NB4 (cell line): Measurements from ENCODE around the gene NREP.

Source experiments
- CTCF ChIP-seq: IDR thresholded peaks from one replicate; pipeline ENCODE4 v1.5.1; 2012; ENCODE audit warnings: low read depth, low read length
- MAX ChIP-seq: IDR thresholded peaks from 2 replicates; pipeline ENCODE4 v1.6.1; 2011; ENCODE audit warnings: low read depth, low read length
- POLR2A ChIP-seq: IDR thresholded peaks from 2 replicates; pipeline ENCODE4 v1.6.1; 2011; ENCODE audit warnings: mild to moderate bottlenecking; ENCODE audit not compliant: insufficient read length; ENCODE audit errors: extremely low read depth

GRCh38 chr5:111689357-111689935, 67.5 kb downstream of the NREP start:
- no peak for TF ChIP-seq CTCF
- TF ChIP-seq POLR2A = no peak
- no peak for TF ChIP-seq MAX
